Measurements from ENCODE around the gene USP5.

GRCh38 chr12:6903722-6904121, 51.8 kb downstream of the USP5 start:
- TF ChIP-seq CTCF (IDR thresholded peaks at IDR 0.05 in 2 of 3, conservative IDR thresholded peaks at IDR 0.05 in 1 of 3; ENCODE audit: borderline replicate concordance in 1 of 3, insufficient read depth in 1 of 3, low read depth in 2 of 3, low read length in 2 of 3) (no peak), JUND (IDR thresholded peaks at IDR 0.05) (no peak), FOSL1 (IDR thresholded peaks at IDR 0.05; ENCODE audit: low read depth) (no peak), POLR2AphosphoS5 (IDR thresholded peaks at IDR 0.05; ENCODE audit: low read depth, low read length) (no peak), EZH2 (IDR thresholded peaks at IDR 0.05) (no peak), ZNF274 (IDR thresholded peaks at IDR 0.05; ENCODE audit: low read depth, low read length) (no peak), POLR2A (IDR thresholded peaks at IDR 0.05; ENCODE audit: borderline replicate concordance, extremely low read depth, insufficient read depth, insufficient read length) (no peak)
